KBM-7 (cell line): ENCODE data around the gene FBXO36.
"Not testable (repeated sequence)": the region's sequence is repeated elsewhere in the genome, so short reads cannot be mapped to it uniquely, and the experiment has no call there.

ENCODE experiments used
- DNase-seq: peaks from one replicate; pipeline ENCODE4 v3.0.0-alpha.2; 2015
- in situ Hi-C: fragments of 300-500 bp; cut with MboI; formaldehyde crosslinking; loops from 2 replicates; pipeline ENCODE4 v1.14.3; 2020; ENCODE audit warnings: low sequenced_read_pairs, low pct_unique_long_range_greater_than_20kb, mixed read lengths

FBXO36 gene

GRCh38 chr2:229909090-229909489, 13.2 kb upstream of the FBXO36 start:
- in situ Hi-C loops, result no loop called here
- no peak for DNase-seq

DNA sequence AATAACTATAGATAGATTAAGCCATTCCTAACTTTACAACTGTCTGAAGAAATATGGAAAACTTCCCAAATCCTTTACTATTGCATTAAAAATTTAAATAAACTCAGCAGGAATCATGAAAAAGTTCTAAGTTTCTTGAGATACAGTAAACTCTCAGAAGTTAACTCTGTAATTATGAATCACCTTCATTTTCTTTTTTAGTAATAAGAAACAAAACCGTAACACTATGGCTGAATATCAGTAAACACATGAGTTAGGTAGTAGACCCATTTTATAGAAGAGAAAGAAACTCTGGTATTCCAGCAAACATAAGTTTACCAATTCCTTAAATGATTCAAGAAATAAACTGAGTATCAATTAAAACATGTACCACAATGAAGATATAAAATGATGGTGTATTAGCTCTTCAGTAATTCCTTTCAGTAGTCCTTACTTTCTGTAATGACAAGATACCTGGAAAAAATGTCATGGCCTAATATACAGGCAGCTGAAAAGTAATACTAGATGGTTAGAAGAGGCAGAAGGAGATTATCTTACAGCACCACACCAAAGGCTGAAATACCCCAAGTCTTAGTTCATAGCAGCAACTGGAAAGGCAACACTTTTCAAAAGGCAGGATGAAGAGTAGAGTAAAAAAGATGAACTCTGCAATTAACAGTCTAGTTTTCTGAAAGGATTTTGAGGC, 12.0 kb upstream of the FBXO36 start:
- in situ Hi-C loops, result no loop called here
- no peak for DNase-seq

- DNase-seq, result peak; percentile 40
- in situ Hi-C loops, result no loop called here
These were observed 11.4 kb upstream of the FBXO36 start for GRCh38 chr2:229910832-229911412.

- no peak for DNase-seq
- in situ Hi-C loops, result no loop called here
These were observed 8.1 kb upstream of the FBXO36 start for GRCh38 chr2:229914171-229914570.

- DNase-seq, result no peak
- in situ Hi-C loops, result no loop called here
These were observed 4.5 kb upstream of the FBXO36 start for GRCh38 chr2:229917793-229918192.

- in situ Hi-C loops, result no loop called here
- DNase-seq, result peak; percentile 27
These were observed 2.2 kb upstream of the FBXO36 start for GRCh38 chr2:229920011-229920641.

- DNase-seq, result peak; percentile 47
- in situ Hi-C loops, result no loop called here
These were observed 1.0 kb upstream of the FBXO36 start for GRCh38 chr2:229921101-229921891.

DNA sequence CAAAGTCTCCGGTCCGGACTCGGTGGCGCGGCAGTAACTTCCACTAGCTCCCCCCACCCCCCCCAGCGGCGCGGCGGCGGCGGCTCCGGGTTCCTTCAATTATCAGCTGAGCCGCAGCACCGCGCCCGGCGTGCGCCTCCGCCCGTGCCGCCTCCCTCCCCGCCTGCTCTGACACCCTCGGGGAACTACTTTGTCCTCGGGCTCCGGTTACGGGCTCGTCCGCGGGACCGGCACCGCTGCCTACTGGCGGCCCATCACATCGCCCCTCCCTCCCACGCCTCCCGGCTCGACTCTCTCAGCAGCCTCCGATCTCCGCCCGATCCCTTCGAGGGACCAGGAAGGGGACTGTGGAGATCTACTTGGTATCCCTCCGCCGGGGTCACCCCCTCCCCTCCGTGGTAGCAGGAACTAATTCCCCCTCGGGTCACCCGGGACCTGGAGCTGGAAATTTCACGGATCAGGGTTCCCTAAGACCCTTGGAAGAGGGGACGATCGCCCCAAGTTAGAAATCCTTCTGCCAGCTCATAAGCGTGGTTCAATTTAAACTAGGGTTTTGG, 333 bp upstream of the FBXO36 start, which contains the start of gene TRIP12:
Gene TRIP12 (minus strand): TSS at position 118 of the 557 bp plus-strand sequence. CDS start 41,930 bp downstream, outside the sequence.
- in situ Hi-C loops, result no loop called here
- DNase-seq, result peak; percentile 96

DNA sequence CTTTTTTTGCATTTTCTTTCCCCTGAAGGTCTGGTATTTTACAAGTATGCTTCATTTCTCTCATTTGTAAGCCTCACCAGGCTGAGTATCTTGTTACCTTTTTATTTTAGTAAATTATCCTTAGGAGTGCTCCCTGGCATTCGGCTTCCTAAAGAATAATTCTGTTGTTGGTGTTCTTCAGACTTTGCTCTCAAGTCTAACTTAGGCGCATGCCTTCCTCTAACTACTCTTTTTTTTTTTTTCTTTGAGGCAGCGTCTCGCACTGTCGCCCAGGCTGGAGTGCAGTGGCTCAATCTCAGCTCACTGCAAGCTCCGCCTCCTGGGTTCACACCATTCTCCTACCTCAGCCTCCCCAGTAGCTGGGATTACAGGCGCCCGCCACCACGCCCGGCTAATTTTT, 2.2 kb downstream of the FBXO36 start:
- DNase-seq, in situ Hi-C loops: not testable (repeated sequence)

GRCh38 chr2:229925201-229925600, 2.9 kb downstream of the FBXO36 start:
- in situ Hi-C loops, result no loop called here

DNA sequence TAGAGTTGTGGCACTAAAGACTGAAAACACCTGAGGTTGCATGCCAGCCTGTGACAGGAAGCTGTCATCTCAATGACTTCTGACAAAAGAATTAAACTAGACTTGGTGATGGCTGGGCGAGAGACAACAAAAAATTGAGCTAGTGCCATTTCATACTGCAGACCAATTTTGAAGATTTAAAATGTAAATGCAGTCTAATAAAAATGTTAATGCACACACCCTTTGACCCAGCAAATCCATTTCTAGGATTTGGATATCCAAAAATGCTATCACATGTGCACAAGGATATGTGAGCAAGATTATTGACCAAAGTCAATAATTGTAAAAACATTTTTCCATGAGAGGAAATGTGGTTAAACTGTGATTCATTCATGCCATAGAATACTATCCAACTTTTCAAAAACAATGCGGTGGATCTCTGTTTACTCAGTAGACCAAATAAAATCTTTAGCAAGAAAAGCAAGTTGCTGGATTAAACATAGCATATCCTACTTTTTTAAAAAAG, 5.6 kb downstream of the FBXO36 start:
- no peak for DNase-seq
- in situ Hi-C loops, result no loop called here

More at GRCh38 chr2:229925201-229925600, 2.9 kb downstream of the FBXO36 start:
- DNase-seq, result no peak

GRCh38 chr2:229930656-229931055, 8.4 kb downstream of the FBXO36 start:
- in situ Hi-C loops, result no loop called here
- DNase-seq, result no peak

GRCh38 chr2:229931241-229931640, 8.9 kb downstream of the FBXO36 start:
- in situ Hi-C loops, result no loop called here
- DNase-seq, result no peak

DNA sequence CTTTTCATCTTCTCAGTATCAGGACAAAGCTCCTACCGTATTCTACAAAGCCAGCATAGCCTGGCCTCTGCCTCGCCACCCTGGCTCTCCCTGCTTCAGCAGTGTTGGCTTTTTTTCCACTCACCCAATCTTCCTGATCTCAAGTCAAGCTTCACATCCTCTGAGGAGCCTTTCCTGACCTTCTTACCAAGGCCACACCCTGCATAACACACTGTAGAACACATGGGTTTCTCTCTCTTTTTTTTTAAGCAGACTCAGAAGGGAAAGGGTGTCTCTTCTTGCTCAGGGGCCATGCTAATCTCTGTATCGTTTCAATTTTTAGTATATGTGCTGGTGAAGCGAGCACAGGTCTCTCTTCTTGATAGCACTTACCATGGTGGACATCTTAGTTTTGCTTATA, 15.2 kb downstream of the FBXO36 start:
- DNase-seq, result no peak
- in situ Hi-C loops, result no loop called here

- in situ Hi-C loops, result no loop called here
- no peak for DNase-seq
These were observed 20.4 kb downstream of the FBXO36 start for GRCh38 chr2:229942671-229943070.

GRCh38 chr2:229943171-229943570, 20.9 kb downstream of the FBXO36 start:
- DNase-seq, result no peak
- in situ Hi-C loops, result no loop called here

DNA sequence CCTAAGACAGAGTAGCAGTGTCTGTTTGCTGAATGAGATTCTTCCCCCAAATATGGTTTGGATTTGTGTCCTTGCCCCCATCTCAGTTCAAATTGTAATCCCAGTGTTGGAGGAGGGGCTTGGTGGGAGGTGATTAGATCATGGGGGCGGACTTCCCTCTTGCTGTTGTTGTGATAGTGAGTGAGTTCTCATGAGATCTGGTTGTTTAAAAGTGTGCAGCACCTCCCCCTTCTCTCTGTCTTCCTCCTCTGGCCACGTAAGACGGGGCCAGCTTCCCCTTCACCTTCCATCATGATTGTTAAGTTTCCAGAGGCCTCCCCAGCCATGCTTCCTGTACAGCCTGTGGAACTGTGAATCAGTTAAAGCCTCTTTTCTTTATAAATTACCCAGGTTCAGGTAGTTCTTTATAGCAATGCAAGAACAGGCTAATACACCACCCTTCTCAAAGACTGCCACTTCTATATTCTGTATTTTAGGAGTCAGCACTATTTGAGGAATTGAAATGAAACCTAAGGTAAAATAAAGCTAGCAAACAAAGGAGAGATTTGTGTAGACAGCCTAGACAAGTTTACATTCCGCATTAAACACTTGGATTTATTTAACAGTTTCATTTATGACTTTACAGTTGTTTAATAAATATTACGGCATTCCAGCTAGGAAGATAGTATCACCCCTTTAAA, 21.6 kb downstream of the FBXO36 start:
- peak; percentile 91 for DNase-seq
- in situ Hi-C loops, result no loop called here

DNA sequence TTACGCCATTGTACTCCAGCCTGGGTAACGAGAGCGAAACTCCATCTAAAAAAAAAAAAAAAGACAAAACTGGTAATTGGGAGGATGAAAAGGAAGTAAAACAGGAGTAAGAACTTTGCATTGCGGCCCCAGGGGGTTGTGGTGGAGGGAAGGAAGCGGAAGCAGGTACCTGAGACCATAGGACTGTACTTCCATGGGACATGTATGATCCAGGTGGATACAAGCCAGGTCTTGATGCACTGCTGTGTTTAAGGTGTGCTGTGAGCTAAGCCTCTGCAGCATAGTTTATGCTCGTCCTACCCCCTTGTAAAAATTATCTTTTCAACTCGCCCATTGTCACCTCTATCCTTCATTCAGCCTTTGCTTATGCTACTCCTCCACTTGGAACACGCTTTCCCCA, 23.7 kb downstream of the FBXO36 start:
- in situ Hi-C loops, result no loop called here
- no peak for DNase-seq

DNA sequence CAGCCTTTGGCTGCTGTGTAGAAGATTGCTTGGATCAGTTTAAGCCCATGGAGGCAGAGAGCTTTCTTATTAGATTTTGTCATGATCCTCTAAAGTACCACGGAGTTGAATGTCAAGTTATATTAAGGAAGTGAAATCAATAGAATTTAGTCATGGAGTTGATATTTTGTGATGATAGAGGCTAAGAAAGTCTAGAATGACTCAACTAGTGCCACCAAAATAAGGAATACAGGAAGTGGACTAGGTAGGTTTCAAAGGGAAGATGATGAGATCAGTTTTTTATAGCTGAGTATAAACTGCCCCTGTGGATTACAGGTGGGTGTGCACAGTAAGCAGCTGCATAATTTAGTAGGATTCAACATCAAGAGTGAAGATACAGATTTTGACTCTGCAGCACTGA, 25.2 kb downstream of the FBXO36 start:
- in situ Hi-C loops, result no loop called here
- DNase-seq, result no peak
